Activated B cell treated with CpG ODN at 0.5 μM for 24 hours (primary cell): ENCODE data around the gene TBC1D1. TPM values are rescaled to one million over a fixed set of nuclear protein-coding genes. Genes with fewer than 3 reads are reported as not detected.

Experiments
- ATAC-seq: fragments of 200-7000 bp; cut with Tn5 transposase; one replicate; pipeline ENCODE4 v1.10.0; 2021; ENCODE audit warnings: low read depth, mild to moderate bottlenecking, moderate library complexity
- CTCF ChIA-PET: fragments of 350-600 bp; sonication (Branson Sonifier 250); formaldehyde crosslinking; loops from one replicate; lab custom pipeline; 2021; ENCODE audit warnings: antibody characterized with exemption; lab: Charles Lee
- POLR2A ChIA-PET: fragments of 350-600 bp; sonication (Branson Sonifier 250); formaldehyde crosslinking; loops from one replicate; lab custom pipeline; 2021; ENCODE audit warnings: antibody characterized with exemption; lab: Charles Lee
- DNase-seq: peaks from one replicate; pipeline ENCODE4 v3.0.0; 2022
- H3K27ac Mint-ChIP-seq: one replicate; pipeline ENCODE4 v1.8.0; 2020; ENCODE audit warnings: mixed read lengths
- H3K27me3 Mint-ChIP-seq: one replicate; pipeline ENCODE4 v1.8.0; 2021; ENCODE audit warnings: mixed read lengths
- H3K36me3 Mint-ChIP-seq: one replicate; pipeline ENCODE4 v1.8.0; 2021; ENCODE audit warnings: low read depth, mixed read lengths
- H3K4me1 Mint-ChIP-seq: one replicate; pipeline ENCODE4 v1.8.0; 2021; ENCODE audit warnings: mixed read lengths
- H3K4me3 Mint-ChIP-seq: one replicate; pipeline ENCODE4 v1.8.0; 2020; ENCODE audit warnings: mild to moderate bottlenecking, mixed read lengths
- H3K9me3 Mint-ChIP-seq: one replicate; pipeline ENCODE4 v1.8.0; 2020; ENCODE audit warnings: mixed read lengths
- CTCF ChIP-seq: fragments of 200-600 bp; IDR thresholded peaks from one replicate; pipeline ENCODE4 v1.8.0; 2022; ENCODE audit warnings: antibody characterized with exemption, mild to moderate bottlenecking
- intact Hi-C: fragments of 100-400 bp; cut with micrococcal nuclease; formaldehyde crosslinking; loops from one replicate; pipeline ENCODE4 v1.15.1; 2024
- total RNA-seq: library from RNA; stranded (reverse); gene quantifications from 2 replicates; pipeline ENCODE4 v1.2.3, GENCODE V29; 2022

The TBC1D1 gene
- total RNA-seq, 1 donor from 2014 or later = 84.8 TPM

DNA sequence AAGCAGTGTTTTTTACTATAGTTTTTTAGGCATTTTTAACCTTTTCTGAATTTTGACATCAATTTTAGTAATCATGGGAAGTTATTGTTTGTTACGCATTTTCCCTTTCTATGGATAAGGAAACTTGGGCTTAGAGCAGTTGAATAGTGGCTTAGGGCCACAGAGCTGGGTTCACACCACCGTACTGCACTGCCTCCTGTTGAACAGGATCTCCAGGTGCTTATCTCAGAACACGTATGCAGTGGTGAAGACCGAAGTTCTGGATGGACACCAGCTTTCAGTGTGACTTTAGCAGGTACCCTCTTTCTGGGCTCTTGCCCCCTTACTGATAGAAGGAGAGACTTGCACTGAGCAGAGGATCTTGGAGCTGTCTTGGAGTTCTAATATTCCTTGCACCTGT lies 206.9 kb downstream of the TBC1D1 start:
- CTCF ChIA-PET = no interaction called here
- POLR2A ChIA-PET = no interaction called here
- H3K36me3 Mint-ChIP-seq = peaks cover 81% of the 10 kb centered on the region
- no peak for DNase-seq
- H3K27me3 Mint-ChIP-seq = no peaks in the 10 kb centered on the region
- TF ChIP-seq CTCF = no peak
- H3K9me3 Mint-ChIP-seq = no peaks in the 10 kb centered on the region
- intact Hi-C loops = no loop called here
- no peak for ATAC-seq
- no peak overlapping the region for H3K27ac Mint-ChIP-seq
- H3K4me3 Mint-ChIP-seq = no peak overlapping the region
- H3K4me1 Mint-ChIP-seq = no peaks in the 10 kb centered on the region

DNA sequence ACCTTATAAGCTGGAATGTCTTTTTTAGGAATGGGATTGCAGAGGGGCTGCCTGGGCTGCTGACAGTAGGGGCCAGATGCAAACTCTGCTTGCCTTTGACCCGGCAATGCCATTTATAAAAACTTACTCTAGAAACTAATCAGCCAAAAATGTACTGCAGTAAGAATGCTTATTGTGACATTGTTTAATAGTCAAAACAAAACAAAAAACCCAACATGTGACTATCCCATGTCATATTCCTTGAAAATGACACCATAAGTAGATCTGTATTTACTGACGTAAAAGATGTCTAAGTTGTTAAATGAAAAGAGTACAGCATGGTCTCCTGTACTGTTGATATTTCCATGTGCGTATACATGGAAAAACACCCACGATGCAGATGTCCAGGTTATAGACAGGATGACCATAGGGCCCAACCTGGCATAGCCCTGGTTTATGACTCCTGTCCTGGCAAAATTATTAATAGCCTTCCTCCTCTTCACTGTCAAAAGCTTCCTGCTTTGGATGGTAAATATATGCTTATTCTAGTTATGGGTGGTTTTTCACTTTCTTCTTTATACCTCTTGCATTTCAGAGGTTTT lies 208.2 kb downstream of the TBC1D1 start:
- Mint-ChIP-seq H3K4me1 (no peaks in the 10 kb centered on the region), H3K27me3 (no peaks in the 10 kb centered on the region), H3K27ac (no peak overlapping the region), H3K4me3 (no peak overlapping the region), H3K9me3 (no peaks in the 10 kb centered on the region), H3K36me3 (peaks cover 84% of the 10 kb centered on the region)
- intact Hi-C loops = no loop called here
- ChIA-PET CTCF (no interaction called here), POLR2A (no interaction called here)
- no peak for ATAC-seq
- no peak for DNase-seq
- TF ChIP-seq CTCF = no peak

DNA sequence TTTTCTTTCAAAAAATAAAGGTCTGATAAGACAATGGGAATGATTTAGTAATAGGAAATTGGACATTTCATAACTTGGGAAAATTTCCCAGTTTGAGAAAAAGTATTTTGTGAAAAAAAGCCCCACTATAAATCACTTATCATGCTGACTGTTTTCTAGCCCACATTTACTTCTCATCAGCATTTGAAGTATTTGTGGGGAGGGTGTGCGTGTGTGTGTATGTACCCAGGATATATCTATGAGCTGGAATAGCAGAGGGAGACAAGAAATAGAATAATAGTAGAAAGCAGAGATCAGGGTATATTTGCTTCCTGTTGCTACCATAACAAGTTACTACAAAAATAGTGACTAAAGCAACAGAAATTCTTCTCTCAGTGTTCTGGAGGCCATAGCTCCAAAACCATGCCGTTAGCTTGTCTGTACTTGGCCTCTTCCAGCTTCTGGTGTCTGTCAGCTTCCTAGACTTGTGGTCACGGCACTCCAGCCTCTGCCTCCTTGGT lies 209.1 kb downstream of the TBC1D1 start:
- ATAC-seq (no peak), DNase-seq (no peak)
- ChIA-PET CTCF (no interaction called here), POLR2A (no interaction called here)
- H3K4me1 Mint-ChIP-seq = no peaks in the 10 kb centered on the region
- H3K4me3 Mint-ChIP-seq = no peak overlapping the region
- H3K27me3 Mint-ChIP-seq = no peaks in the 10 kb centered on the region
- intact Hi-C loops = no loop called here
- H3K9me3 Mint-ChIP-seq = no peaks in the 10 kb centered on the region
- H3K36me3 Mint-ChIP-seq = peaks cover 84% of the 10 kb centered on the region
- TF ChIP-seq CTCF = no peak
- H3K27ac Mint-ChIP-seq = no peak overlapping the region

DNA sequence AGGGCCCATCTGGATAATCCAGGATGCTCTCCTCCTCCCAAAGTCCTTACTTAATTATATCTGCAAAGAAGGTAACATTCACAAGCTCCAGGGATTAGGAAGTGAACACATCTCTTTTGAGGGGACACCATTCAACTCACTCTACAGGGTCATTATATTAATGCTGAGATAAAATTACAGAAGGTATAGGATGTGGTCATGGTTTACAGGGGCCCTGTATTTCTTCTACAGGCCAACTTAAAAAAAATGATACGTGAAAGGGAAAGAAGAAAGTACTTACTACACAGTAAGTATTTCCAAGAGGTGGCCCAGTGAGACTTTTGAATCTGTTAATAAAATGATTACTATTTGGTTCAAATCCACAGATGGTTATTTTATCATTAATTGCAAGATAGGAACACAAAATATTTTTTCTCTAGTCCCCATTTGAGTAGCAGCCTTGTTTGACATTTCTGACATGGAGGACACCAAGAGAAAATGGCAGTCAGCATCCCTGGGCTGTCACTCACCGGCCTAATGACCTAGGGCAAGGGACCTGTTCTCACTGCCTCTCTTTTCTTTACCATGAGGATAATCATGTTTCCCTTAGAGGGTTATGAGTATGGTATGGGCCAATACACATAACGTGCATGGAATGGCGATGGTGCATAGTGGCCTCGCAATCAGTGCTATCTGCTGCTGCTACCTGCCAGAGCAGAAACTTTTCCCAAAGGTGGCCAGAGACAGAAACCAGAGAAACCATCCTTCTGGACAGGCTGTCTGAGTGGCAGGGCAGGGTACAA lies 209.8 kb downstream of the TBC1D1 start:
- no peak overlapping the region for H3K27ac Mint-ChIP-seq
- H3K4me1 Mint-ChIP-seq = no peaks in the 10 kb centered on the region
- ChIA-PET CTCF (interaction anchor here (0.5 kb wide), 1 partner anchor 84 kb away, joined by 3 read pairs; no protein-coding TSS in a partner anchor), POLR2A (no interaction called here)
- intact Hi-C loops = no loop called here
- no peaks in the 10 kb centered on the region for H3K9me3 Mint-ChIP-seq
- TF ChIP-seq CTCF = no peak
- H3K36me3 Mint-ChIP-seq = peaks cover 85% of the 10 kb centered on the region
- no peak overlapping the region for H3K4me3 Mint-ChIP-seq
- H3K27me3 Mint-ChIP-seq = no peaks in the 10 kb centered on the region
- no peak for DNase-seq
- no peak for ATAC-seq

DNA sequence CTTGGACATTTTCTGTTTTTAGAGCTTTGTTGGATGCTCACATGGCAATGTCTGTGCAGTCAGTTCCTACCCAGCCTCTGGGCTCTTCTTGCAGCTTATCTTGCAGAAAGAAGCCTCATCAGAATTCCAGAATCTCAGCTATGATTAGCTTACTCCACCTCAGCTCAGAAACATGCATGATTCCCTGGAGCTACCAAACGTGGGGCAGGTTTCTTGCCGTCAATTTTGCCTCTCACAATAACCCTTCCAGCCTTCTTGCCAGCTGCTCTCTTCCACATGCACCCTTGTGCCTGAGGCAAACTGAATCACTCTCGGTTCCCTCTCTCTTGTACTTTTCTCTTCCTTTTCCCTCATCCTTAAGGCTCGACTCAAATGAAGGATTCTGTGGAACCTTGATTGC lies 210.7 kb downstream of the TBC1D1 start:
- no peak for TF ChIP-seq CTCF
- H3K36me3 Mint-ChIP-seq = peaks cover 85% of the 10 kb centered on the region
- H3K4me1 Mint-ChIP-seq = no peaks in the 10 kb centered on the region
- no peak for ATAC-seq
- CTCF ChIA-PET = interaction anchor here (0.5 kb wide), 1 partner anchor 83 kb away, joined by 3 read pairs; no protein-coding TSS in a partner anchor
- no peaks in the 10 kb centered on the region for H3K27me3 Mint-ChIP-seq
- intact Hi-C loops = no loop called here
- H3K9me3 Mint-ChIP-seq = no peaks in the 10 kb centered on the region
- POLR2A ChIA-PET = no interaction called here
- H3K4me3 Mint-ChIP-seq = no peak overlapping the region
- H3K27ac Mint-ChIP-seq = no peak overlapping the region
- DNase-seq = no peak
